H1 (cell line): ENCODE measurements around the gene PIK3R5. TPM values are rescaled to one million over a fixed set of nuclear protein-coding genes. Genes with fewer than 3 reads are reported as not detected.
A peak's percentile ranks its signal among the peaks of the same experiment; 100 is the strongest.

Experiments
- CTCF ChIA-PET: fragments of 300-600 bp; sonication (Branson Sonifier 250); formaldehyde crosslinking; loops from one replicate; lab custom pipeline; 2021; ENCODE audit not compliant: partially characterized antibody; lab: Charles Lee
- POLR2A ChIA-PET: fragments of 300-600 bp; sonication (Branson Sonifier 250); formaldehyde crosslinking; loops from one replicate; lab custom pipeline; 2021; ENCODE audit warnings: inconsistent platforms; ENCODE audit not compliant: partially characterized antibody; lab: Charles Lee
- DNase-seq, 2 experiments: peaks; one replicate each; pipeline versions ENCODE4 v3.0.0 to v3.0.0-alpha.2; 2010 to 2022; ENCODE audit warnings: low spot score in 2 of 2, low read depth in 1 of 2, mixed read lengths in 1 of 2
- FAIRE-seq: peaks from 2 replicates; lab custom pipeline; 2011; peaks lifted over from hg19 to GRCh38; lab: Jason Lieb, UNC
- H2AFZ ChIP-seq: 2 replicates; pipeline ENCODE4 v1.8.1; 2012; ENCODE audit warnings: low read length, inconsistent platforms
- H2AK5ac ChIP-seq: 2 replicates; pipeline ENCODE4 v1.6.1; 2013; ENCODE audit warnings: low read depth, low read length
- H2BK120ac ChIP-seq: replicated peaks from 2 replicates; pipeline ENCODE3; 2013; ENCODE audit warnings: low read depth, low read length, inconsistent platforms
- H2BK12ac ChIP-seq: 2 replicates; pipeline ENCODE4 v1.6.1; 2013; ENCODE audit warnings: low read depth, low read length
- H2BK15ac ChIP-seq: 2 replicates; pipeline ENCODE4 v1.6.1; 2013; ENCODE audit warnings: low read length
- H2BK20ac ChIP-seq: 2 replicates; pipeline ENCODE4 v1.6.1; 2013; ENCODE audit warnings: low read length
- H2BK5ac ChIP-seq: 2 replicates; pipeline ENCODE4 v1.6.1; 2013; ENCODE audit warnings: low read depth, low read length
- H3K14ac ChIP-seq: 2 replicates; pipeline ENCODE4 v1.6.1; 2013; ENCODE audit warnings: inconsistent platforms; ENCODE audit not compliant: insufficient read length
- H3K18ac ChIP-seq: 2 replicates; pipeline ENCODE4 v1.6.1; 2013; ENCODE audit warnings: low read length; ENCODE audit errors: extremely low read depth
- H3K23ac ChIP-seq: 2 replicates; pipeline ENCODE4 v1.6.1; 2013; ENCODE audit warnings: inconsistent platforms; ENCODE audit not compliant: insufficient read length
- H3K23me2 ChIP-seq: 2 replicates; pipeline ENCODE4 v1.6.1; 2013; ENCODE audit warnings: low read depth, low read length
- H3K27ac ChIP-seq: 2 replicates; pipeline ENCODE4 v1.6.1; 2011; ENCODE audit warnings: low read depth, low read length, inconsistent platforms
- H3K27me3 ChIP-seq, 4 experiments: replicated peaks in 1 of 4; 1 replicate in 1 of 4; 2 replicates in 3 of 4; pipeline versions ENCODE4 v1.6.1 to v1.8.1; 2011 to 2013; ENCODE audit warnings: low read length in 3 of 4, mild to moderate bottlenecking in 3 of 4, inconsistent platforms in 2 of 4, mixed read lengths in 2 of 4, moderate library complexity in 1 of 4; ENCODE audit not compliant: control insufficient read depth in 3 of 4, insufficient read depth in 3 of 4; ENCODE audit errors: extremely low read depth in 1 of 4
- H3K36me3 ChIP-seq, 4 experiments: 2 replicates each; pipeline versions ENCODE4 v1.6.1 to v1.8.1; 2011 to 2013; ENCODE audit warnings: mild to moderate bottlenecking in 4 of 4, low read length in 3 of 4, moderate library complexity in 2 of 4, control low read depth in 1 of 4, inconsistent platforms in 1 of 4; ENCODE audit not compliant: insufficient read depth in 4 of 4, control insufficient read depth in 2 of 4
- H3K4ac ChIP-seq: replicated peaks from 2 replicates; pipeline ENCODE3; 2013; ENCODE audit warnings: low read length, low read depth, mixed read lengths, inconsistent platforms; ENCODE audit not compliant: insufficient read length
- H3K4me1 ChIP-seq, 4 experiments: replicated peaks in 1 of 4; 1 replicate in 1 of 4; 2 replicates in 3 of 4; pipeline versions ENCODE4 v1.6.1 to v1.8.1; 2011 to 2013; ENCODE audit warnings: low read length in 3 of 4, inconsistent platforms in 2 of 4, mixed read lengths in 1 of 4; ENCODE audit not compliant: insufficient read depth in 4 of 4, control insufficient read depth in 3 of 4
- H3K4me2 ChIP-seq, 2 experiments: 2 replicates each; pipeline versions ENCODE4 v1.6.1 to v1.8.1; 2011 to 2013; ENCODE audit warnings: low read depth in 2 of 2, low read length in 2 of 2, control low read depth in 1 of 2, inconsistent platforms in 1 of 2, mild to moderate bottlenecking in 1 of 2; ENCODE audit not compliant: insufficient read depth in 1 of 2
- H3K4me3 ChIP-seq, 4 experiments: fragments of 200-600, 300-600 bp in 1 of 4; sonication (generic), shearing (Covaris generic), sonication (Bioruptor Twin) in 1 of 4; 2 replicates each; pipeline versions ENCODE4 v1.5.1 to v1.8.1; 2011 to 2016; ENCODE audit warnings: low read length in 4 of 4, low read depth in 3 of 4, control low read depth in 2 of 4, inconsistent platforms in 2 of 4, mild to moderate bottlenecking in 2 of 4, mixed read lengths in 1 of 4, moderate library complexity in 1 of 4; ENCODE audit not compliant: insufficient read depth in 2 of 4; ENCODE audit errors: extremely low read depth in 1 of 4
- H3K56ac ChIP-seq: replicated peaks from 2 replicates; pipeline ENCODE3; 2013; ENCODE audit warnings: low read depth, mild to moderate bottlenecking, mixed read lengths, low read length, inconsistent platforms; ENCODE audit not compliant: insufficient read length
- H3K79me1 ChIP-seq: 2 replicates; pipeline ENCODE4 v1.6.1; 2013; ENCODE audit warnings: low read depth, low read length, control low read depth
- H3K79me2 ChIP-seq, 2 experiments: 2 replicates each; pipeline versions ENCODE4 v1.6.1 to v1.8.1; 2012 to 2013; ENCODE audit warnings: low read length in 2 of 2, mild to moderate bottlenecking in 2 of 2, inconsistent platforms in 1 of 2; ENCODE audit not compliant: insufficient read depth in 2 of 2, control insufficient read depth in 1 of 2
- H3K9ac ChIP-seq, 4 experiments: replicated peaks in 1 of 4; 1 replicate in 1 of 4; 2 replicates in 3 of 4; pipeline versions ENCODE4 v1.6.1 to v1.8.1; 2011 to 2013; ENCODE audit warnings: low read depth in 3 of 4, low read length in 3 of 4, control low read depth in 2 of 4, mild to moderate bottlenecking in 2 of 4, moderate library complexity in 2 of 4, inconsistent platforms in 1 of 4; ENCODE audit errors: extremely low read depth in 1 of 4
- H3K9me3 ChIP-seq, 2 experiments: 2 replicates each; pipeline versions ENCODE4 v1.6.1 to v1.8.1; 2012 to 2013; ENCODE audit warnings: mild to moderate bottlenecking in 2 of 2, moderate library complexity in 2 of 2, control low read depth in 1 of 2, inconsistent platforms in 1 of 2, low read depth in 1 of 2, low read length in 1 of 2, mixed read lengths in 1 of 2; ENCODE audit not compliant: insufficient read depth in 2 of 2
- H4K20me1 ChIP-seq, 2 experiments: replicated peaks in 1 of 2; 2 replicates each; pipeline versions ENCODE3 to v1.8.1; 2011 to 2013; ENCODE audit warnings: inconsistent platforms in 2 of 2, low read length in 2 of 2, mild to moderate bottlenecking in 1 of 2; ENCODE audit not compliant: insufficient read depth in 2 of 2, control insufficient read depth in 1 of 2
- H4K5ac ChIP-seq: 2 replicates; pipeline ENCODE4 v1.6.1; 2013; ENCODE audit warnings: low read length, low read depth, mixed read lengths, inconsistent platforms; ENCODE audit not compliant: insufficient read length
- H4K8ac ChIP-seq: 2 replicates; pipeline ENCODE4 v1.8.0; 2013; ENCODE audit warnings: mild to moderate bottlenecking, moderate library complexity, low read length, inconsistent platforms; ENCODE audit not compliant: insufficient read depth; ENCODE audit errors: extremely low read depth
- H4K91ac ChIP-seq: replicated peaks from 2 replicates; pipeline ENCODE3; 2013; ENCODE audit warnings: low read length, mixed read lengths, inconsistent platforms; ENCODE audit not compliant: insufficient read length
- BACH1 ChIP-seq: IDR thresholded peaks from 2 replicates; pipeline ENCODE4 v1.6.1; 2012; ENCODE audit warnings: low read length, improper control_type of control experiment
- CBX8 ChIP-seq: fragments of 300-800, 300-1000 bp; sonication (generic); IDR thresholded peaks from 2 replicates; pipeline ENCODE4 v1.7.1; 2016; ENCODE audit warnings: low read depth, low read length, borderline replicate concordance
- CEBPB ChIP-seq: IDR thresholded peaks from 2 replicates; pipeline ENCODE4 v1.6.1; 2012; ENCODE audit warnings: low read depth, low read length
- CHD2 ChIP-seq: IDR thresholded peaks from 2 replicates; pipeline ENCODE4 v1.6.1; 2012; ENCODE audit warnings: low read length, improper control_type of control experiment
- EZH2 ChIP-seq: fragments of 200-600 bp; sonication (generic); IDR thresholded peaks from 2 replicates; pipeline ENCODE4 v1.7.1; 2012; ENCODE audit warnings: low read depth, mild to moderate bottlenecking, moderate library complexity, low read length, inconsistent platforms; ENCODE audit not compliant: severe bottlenecking
- KDM4A ChIP-seq: IDR thresholded peaks from one replicate; pipeline ENCODE4 v1.7.1; 2012; ENCODE audit warnings: low read depth, mild to moderate bottlenecking, moderate library complexity, low read length, inconsistent platforms; ENCODE audit not compliant: severe bottlenecking
- RBBP5 ChIP-seq: IDR thresholded peaks from 2 replicates; pipeline ENCODE4 v1.7.1; 2012; ENCODE audit warnings: low read depth, mild to moderate bottlenecking, inconsistent platforms, low read length, moderate library complexity, borderline replicate concordance
- RNF2 ChIP-seq: fragments of 200-900, 300-1000 bp; sonication (generic); IDR thresholded peaks from 2 replicates; pipeline ENCODE4 v1.7.1; 2016; ENCODE audit warnings: borderline replicate concordance, low read depth, mild to moderate bottlenecking, antibody characterized with exemption, low read length; ENCODE audit not compliant: poor library complexity, severe bottlenecking; ENCODE audit errors: missing control alignments
- TEAD4 ChIP-seq: IDR thresholded peaks from 2 replicates; pipeline ENCODE4 v1.6.1; 2012; ENCODE audit warnings: low read depth, low read length, inconsistent platforms, mixed read lengths
- WGBS, 2 experiments: shearing (Covaris generic) in 1 of 2; methylation state at CpG; one replicate each; pipeline versions ENCODE4 v1.1.6 to v1.1.7; 2013 to 2015; ENCODE audit warnings: low lambda C conversion rate in 2 of 2, mixed read lengths in 2 of 2, inconsistent platforms in 1 of 2, low coverage in 1 of 2, missing lambda C conversion rate in 1 of 2; ENCODE audit not compliant: insufficient replicate concordance in 2 of 2, insufficient coverage in 1 of 2, insufficient read length in 1 of 2; ENCODE audit errors: extremely low coverage in 1 of 2, missing lambda C conversion rate in 1 of 2; 5-methylcytosine and 5-hydroxymethylcytosine counted together
- polyA plus RNA-seq, 7 experiments: library from polyadenylated mRNA; depleted of rRNA in 3 of 7; stranded (reverse) in 5 of 7; unstranded in 2 of 7; fragments of >200 nt in 5 of 7; fragments of 200-250 nt in 2 of 7; gene quantifications; 1 replicate in 5 of 7; 2 replicates in 1 of 7; 4 replicates in 1 of 7; pipeline versions ENCODE4 v1.2.1 to v1.2.3, GENCODE V29; 2011 to 2013; ENCODE audit warnings: missing spikeins in 2 of 7, mixed read lengths in 2 of 7
- total RNA-seq: library from RNA; stranded (reverse); fragmentation: NEBNext Ultra II Directional; extraction: Animal tissue kit (Norgen Biotek cat#: 25700); gene quantifications from 2 replicates; pipeline ENCODE4 v1.2.1, GENCODE V29; 2021
- TF ChIP-seq, protein P1 (sequence below): IDR thresholded peaks from 2 replicates; pipeline ENCODE4 v1.6.1; 2012; ENCODE audit warnings: inconsistent platforms

Gene PIK3R5
- total and polyA plus RNA-seq, 2 of the 8 experiments (the other 6 are each of a cell fraction or from before 2014, with no cell fraction given), result 2.7 to 4.3 TPM

DNA sequence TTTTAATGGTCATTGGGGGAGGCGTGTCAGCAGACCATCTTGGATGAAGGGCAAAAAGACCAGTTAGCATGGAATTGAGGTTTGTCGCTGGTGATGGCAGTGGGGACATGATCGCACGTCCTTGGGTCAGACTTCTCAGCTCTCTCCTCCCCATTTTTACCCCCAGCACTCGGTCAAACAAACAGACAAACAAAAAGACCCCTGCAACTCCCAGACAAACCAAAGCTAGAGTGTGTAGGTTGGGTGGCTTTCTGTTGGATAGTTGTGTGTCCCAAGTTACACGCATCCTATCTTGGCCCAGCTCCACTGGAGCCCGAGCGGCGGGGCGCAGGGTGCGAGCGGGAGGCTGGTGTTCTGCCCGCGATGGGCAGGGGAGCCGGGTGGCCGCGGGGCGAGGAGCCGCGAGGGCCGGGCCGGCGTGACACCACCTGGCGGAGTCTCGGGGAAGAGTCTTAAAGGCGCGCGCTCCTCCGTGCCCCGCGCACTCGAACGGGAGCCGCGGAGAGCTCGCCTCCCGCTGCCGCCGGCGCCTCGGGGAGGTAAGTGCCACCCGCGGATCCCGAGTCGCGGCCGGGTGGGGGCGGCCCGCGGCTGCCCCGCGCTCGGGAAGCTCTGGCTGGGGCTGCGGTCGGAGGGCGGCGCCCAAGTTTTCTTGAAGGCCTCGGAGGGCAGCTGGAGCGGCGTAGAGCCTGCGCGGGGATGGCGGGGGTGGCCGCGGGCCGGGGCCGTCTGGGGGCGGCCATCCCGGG lies 37.3 kb upstream of the PIK3R5 start:
- Histone ChIP-seq H3K36me3 (peaks cover 0 to 5% (median 0%) of the 10 kb centered on the region in 4 experiments; a peak in 1 of 8 replicates), H4K91ac (no peak overlapping the region), H3K9me3 (peaks cover 0 to 4% of the 10 kb centered on the region in 2 experiments; a peak in 1 of 4 replicates), H3K79me1 (no peaks in the 10 kb centered on the region), H3K14ac (no peak overlapping the region), H4K8ac (no peak overlapping the region), H3K4me2 (peak overlapping the region; percentile 80 to 82), H4K20me1 (peaks cover 2 to 6% of the 10 kb centered on the region in 2 experiments), H2AFZ (no peak overlapping the region), H2BK120ac (no peak overlapping the region), H3K4ac (no peak overlapping the region), H4K5ac (no peak overlapping the region), H3K4me1 (peaks cover 6 to 17% (median 10%) of the 10 kb centered on the region in 4 experiments), H2BK15ac (0 out of 2 replicates have a peak overlapping the region, but pooled peaks have one; percentile 12), H3K9ac (no peak overlapping the region), H3K79me2 (no peaks in the 10 kb centered on the region), H3K27ac (no peak overlapping the region), H2AK5ac (no peak overlapping the region), H2BK20ac (no peak overlapping the region), H3K4me3 (peak overlapping the region; percentile 15 to 61 (median 28); a peak in 6 of 8 replicates), H3K23ac (no peak overlapping the region), H3K56ac (no peak overlapping the region), H3K18ac (no peak overlapping the region; the same call in 1 of the 2 replicates), H2BK12ac (no peak overlapping the region), H3K23me2 (peaks cover 8% of the 10 kb centered on the region; the same call in 1 of the 2 replicates), H2BK5ac (no peak overlapping the region), H3K27me3 (peaks cover 56 to 66% (median 59%) of the 10 kb centered on the region in 4 experiments)
- DNase-seq (peak in 1 of 2 experiments; percentile 72), FAIRE-seq (no peak)
- ChIA-PET POLR2A (interaction anchor here (0.5 to 1.6 kb wide), 3 partner anchors 16 to 482 kb away, joined by 3 to 4 read pairs (median 3); partner anchors contain the start of gene NTN1), CTCF (interaction anchor here (0.7 to 4.5 kb wide), 21 partner anchors 9 to 658 kb away, joined by 3 to 38 read pairs (median 4); partner anchors contain the start of gene NTN1)
- WGBS, 2 experiments, result 2% methylated on average over 44 of the region's 69 CpGs; no CpG with 5 or more reads in 1 of the 2 experiments
- TF ChIP-seq, protein P1, sequence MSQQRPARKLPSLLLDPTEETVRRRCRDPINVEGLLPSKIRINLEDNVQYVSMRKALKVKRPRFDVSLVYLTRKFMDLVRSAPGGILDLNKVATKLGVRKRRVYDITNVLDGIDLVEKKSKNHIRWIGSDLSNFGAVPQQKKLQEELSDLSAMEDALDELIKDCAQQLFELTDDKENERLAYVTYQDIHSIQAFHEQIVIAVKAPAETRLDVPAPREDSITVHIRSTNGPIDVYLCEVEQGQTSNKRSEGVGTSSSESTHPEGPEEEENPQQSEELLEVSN, result no peak
- TF ChIP-seq EZH2 (peak; percentile 80), CEBPB (no peak), CBX8 (no peak), CHD2 (no peak), RNF2 (peak; percentile 69), BACH1 (0 out of 2 replicates have a peak, but pooled peaks have one; percentile 39), TEAD4 (no peak), KDM4A (peak; percentile 41), RBBP5 (no peak)
